Stimulated activated CD4-positive, alpha-beta T cell treated with anti-CD3 and anti-CD28 coated beads, TNF-alpha, amount 100 ng/mL, for 4 hours (primary cell): ENCODE data around the gene UTF1.

Source experiments
- DNase-seq, 3 experiments: peaks; one replicate each; pipeline ENCODE4 v3.0.0-alpha.2; 2020; ENCODE audit warnings: low read depth in 3 of 3

Gene UTF1, protein sequence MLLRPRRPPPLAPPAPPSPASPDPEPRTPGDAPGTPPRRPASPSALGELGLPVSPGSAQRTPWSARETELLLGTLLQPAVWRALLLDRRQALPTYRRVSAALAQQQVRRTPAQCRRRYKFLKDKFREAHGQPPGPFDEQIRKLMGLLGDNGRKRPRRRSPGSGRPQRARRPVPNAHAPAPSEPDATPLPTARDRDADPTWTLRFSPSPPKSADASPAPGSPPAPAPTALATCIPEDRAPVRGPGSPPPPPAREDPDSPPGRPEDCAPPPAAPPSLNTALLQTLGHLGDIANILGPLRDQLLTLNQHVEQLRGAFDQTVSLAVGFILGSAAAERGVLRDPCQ

DNA sequence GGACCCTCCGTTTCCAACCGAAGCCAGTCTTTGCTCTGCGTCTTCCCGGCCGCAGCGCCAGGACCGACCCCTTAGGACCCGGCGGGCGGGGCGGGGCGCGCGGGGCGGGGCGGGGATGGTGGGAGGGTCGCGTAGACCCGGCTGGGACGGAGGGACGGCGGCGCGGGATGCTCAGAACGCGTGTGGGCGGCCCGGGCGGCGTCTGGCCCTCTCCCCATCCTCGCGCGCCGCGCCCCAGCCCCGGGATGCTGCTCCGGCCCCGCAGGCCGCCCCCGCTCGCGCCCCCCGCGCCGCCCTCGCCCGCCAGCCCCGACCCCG is at the start of gene UTF1:
Gene UTF1 (plus strand): TSS at position 174 of the 318 bp plus-strand sequence. CDS start 72 bp downstream, at position 246.
- DNase-seq: no peak

DNA sequence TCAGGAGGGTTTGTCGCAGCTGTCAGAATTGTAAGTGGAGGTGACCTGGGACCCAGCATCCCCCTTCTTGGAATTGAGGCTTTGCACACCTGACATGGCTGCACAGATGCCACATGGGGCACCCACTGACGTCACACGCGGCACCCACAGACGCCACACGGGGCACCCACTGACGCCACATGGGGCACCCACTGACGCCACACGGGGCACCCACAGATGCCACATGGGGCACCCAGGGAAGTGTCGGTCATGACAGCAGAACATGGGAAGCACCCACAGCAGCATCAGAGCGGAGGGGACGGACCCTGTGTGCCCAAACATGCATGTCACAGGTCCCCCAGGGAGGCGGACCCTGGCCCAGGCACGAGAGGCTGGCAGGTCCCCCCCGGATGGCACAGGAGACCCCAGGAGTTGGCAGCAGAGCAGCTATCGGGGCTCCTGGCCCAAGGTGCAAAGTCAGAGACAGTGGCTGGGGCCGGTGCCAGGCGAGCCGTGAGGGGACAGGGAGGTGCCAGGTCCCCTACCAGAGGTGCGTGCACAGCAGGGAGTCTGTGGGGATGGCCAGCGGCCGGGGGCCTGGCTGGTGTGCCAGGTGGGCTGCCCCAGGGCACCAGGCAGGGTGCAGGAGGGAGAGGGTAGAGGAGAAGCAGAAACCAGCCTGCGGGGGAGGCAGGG is 48.9 kb upstream of the UTF1 start:
- no peak for DNase-seq

DNA sequence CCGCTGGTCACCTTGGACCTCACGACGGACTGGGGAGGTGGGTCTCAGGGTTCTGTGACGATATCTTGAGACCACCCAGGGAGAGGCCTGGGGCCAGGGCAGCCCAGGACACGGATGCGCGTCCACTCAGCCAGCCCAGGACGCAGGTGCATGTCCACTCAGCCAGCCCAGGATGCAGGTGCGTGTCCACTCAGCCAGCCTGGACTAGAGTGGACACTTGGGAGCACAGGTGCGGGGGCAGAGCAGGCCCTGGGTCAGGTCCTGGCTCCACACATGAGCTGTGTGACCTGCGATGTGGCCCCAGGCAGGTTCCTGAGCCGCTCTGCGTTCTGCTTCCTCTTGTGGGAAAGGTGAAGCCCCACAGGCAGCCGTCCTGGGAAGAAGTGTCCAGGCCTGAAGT is 47.8 kb upstream of the UTF1 start:
- no peak for DNase-seq

DNA sequence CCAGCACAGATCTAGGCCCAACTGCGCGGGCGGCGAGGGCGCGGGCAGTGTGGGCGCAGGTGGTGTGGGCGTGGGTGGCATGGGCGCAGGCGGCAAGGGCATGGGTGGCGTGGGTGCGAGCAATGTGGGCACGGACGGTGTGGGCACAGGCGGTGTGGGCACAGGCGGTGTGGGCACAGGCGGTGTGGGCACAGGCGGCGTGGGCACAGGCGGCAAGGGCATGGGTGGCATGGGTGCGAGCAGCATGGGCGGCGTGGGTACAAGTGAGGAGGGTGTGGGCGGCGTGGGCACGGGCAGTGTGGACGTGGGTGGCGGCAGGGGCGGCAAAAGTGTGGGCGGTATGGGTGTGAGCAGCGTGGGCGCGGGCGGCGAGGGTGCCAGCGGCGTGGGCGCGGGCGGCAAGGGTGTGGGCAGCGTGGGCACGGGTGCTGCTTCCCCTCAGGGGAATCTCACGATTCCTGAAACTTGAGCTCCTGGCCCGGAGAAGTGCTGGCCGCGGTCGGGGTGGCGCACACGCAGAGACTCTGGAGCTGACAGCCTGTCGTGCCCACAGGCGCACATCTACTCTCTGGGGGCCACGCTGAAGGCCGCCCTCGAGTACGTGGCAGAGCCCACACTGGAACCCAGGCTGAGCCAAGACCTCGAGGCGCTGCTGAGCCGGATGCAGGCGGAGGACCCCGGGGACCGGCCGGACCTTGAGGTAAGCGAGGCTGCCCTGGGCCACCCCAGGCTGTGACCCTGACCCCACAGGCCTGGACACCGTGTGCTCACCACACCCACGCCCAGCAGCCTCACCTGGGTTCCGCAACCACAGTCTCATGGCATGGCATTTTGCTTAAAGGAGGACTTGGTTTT is 47.0 kb upstream of the UTF1 start:
- no peak for DNase-seq

DNA sequence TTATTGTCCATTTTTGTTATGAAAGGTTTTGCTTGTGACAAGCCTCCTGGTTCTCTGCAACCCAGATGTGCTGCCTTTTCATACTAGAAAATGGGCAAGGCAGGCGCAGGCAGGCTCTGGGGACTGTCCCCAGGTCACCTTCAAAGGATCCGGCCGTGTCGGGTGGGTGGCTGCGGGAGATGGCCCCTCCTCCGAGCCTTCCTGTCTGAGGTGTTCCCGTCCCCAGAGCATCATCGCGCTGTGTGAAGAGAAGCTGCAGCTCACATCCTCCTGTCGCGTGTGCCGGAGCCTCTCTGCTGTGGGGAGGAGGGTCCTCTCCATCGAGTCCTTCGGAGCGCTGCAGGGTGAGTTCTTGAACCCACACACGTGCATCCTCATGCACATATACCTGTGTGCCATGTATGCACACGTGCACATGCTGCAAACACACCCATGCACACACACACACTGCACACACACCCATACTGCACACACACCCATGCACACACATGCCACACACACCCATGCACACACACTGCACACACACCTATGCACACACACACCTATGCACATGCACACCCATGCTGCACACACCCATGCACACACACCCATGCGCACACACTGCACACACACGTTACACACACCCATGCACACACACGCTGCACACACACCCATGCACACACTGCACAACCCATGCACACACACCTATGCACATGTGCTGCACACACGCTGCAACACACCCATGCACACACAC is 46.2 kb upstream of the UTF1 start:
- no peak for DNase-seq

DNA sequence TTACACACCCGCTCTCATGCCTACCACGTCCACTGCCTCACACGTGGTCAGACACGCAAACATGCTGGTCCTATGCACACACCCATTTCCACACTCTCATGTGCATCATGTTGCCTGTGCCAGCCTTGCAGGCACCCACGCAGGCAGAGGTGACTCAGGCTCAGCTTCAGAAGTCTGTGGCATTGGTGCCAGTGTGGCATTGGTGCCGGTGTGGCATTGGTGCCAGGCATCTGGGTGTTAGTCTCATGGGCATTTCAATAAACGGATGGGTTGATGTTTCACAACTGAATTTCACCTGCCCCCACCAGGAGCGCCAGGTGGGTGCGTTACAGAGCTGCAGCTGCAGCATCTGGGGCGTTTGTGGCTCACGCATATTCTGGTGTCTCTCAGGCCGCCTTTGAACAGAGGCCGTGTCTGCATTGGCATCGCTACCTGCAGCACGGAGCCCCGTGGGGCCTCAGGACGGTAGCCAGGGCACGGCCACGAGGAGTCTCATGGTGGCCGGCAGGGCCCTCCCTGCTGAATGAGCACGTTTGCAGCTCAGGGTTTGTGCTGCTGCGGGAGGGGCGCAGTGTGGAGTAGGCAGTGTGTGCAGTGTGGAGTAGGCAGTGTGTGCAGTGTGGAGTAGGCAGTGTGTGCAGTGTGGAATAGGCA is 45.3 kb upstream of the UTF1 start:
- no peak for DNase-seq

DNA sequence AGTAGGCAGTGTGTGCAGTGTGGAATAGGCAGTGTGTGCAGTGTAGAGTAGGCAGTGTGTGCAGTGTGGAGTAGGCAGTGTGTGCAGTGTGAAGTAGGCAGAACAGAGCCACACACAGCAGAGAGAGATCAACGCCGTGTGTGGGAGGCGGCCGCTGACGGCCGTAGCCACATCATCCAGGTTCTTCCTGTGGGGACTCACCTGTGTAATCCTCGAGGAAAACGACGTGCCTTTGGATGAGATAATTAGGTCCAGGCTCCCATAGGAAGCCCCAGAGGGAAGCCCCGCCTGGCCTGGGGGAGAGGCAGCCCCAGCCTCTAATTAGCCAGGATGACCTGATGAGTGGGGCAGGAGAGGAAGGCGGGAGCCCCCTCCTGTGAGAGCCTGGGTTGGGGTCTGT is 44.6 kb upstream of the UTF1 start:
- DNase-seq: no peak

DNA sequence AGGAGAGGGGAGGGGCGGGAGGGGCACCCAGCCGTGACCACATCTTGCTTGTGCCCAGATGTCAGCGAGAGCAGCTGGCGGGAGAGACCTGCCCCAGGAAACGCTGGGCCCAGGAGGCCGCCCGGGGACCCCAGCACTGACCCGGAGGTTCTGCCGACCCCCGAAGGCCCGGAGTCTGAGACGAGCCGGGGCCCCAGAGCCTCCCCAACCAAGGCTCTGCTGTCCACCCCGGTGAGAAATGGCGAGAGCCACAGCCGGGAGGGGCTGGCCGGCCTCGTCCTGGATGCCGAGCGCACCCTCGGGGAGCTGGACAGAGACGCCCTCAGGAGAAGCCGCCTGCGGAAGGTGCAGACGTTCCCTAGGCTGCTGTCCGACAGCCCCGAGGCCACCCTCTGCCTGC is 44.1 kb upstream of the UTF1 start:
- no peak for DNase-seq

DNA sequence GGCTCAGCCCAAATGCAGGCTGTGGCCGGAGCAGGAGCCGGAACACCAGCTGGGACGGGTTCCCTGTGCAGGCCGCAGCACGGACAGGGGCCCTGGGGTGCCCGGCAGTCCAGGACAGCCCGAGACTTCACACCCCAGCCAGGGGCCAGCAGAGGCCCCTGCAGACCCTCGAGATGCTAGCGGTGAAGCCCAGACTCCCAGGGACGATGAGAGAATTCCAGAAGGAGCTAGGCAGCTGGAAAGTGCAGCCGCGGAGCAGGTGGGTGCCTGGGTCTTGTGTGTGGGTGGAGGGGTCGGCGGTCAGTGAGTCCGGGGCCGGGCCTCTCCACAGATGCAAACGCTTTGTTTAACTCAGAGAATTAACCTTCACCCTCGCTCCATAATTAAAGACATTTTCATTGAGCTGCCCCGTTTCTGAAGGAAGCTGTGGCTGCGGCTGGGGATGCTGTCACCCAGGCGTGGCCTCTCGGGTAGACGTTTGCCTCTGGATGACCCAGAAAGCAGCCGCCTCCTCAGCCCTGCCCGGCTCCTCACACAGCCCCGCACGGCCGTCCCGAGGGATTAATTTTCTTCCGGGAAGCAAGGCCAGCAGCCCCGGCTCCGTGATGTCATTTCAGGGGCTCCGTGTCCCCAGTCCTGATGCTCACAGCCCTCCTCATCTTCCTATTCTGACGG is 43.5 kb upstream of the UTF1 start:
- DNase-seq: no peak

DNA sequence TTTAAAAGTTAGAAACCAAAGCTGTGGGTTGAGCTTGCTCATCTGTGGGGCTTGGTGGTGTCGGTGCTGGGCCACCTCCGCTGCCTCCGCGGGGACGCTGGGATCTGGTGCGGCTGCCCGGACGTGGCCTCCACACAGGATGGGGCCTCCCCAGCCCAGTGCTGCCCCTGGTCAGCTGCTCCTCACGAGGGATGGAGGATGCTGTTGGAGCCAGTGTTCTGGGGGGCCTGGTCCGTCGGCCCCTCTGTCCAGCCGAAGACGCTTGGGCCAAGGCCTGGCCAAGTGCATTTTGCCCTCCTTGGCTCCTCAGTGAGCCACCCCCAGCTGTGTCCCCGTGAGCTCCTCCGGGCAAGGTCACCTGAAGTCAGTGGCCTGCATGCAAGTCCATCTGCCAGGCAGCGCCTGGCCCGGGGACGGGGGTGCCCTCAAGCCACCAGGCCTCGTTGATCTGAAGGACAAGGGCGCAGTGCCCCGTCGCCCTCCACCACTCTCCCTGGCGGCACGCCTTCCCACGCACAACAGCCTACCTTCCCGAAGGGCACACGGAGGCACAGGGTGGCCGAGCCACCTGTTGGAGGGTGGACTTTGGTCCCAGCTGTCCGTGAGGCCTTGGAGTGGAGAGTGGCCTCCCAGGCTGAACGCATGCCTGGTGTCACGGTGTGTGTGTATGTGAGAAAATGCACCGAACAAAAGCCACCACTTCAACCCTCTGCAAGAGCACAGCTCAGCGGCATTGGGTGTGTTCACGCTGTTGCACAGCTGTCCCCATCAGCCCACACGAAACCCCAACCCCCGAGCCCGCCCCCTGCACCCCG is 42.7 kb upstream of the UTF1 start:
- no peak for DNase-seq

DNA sequence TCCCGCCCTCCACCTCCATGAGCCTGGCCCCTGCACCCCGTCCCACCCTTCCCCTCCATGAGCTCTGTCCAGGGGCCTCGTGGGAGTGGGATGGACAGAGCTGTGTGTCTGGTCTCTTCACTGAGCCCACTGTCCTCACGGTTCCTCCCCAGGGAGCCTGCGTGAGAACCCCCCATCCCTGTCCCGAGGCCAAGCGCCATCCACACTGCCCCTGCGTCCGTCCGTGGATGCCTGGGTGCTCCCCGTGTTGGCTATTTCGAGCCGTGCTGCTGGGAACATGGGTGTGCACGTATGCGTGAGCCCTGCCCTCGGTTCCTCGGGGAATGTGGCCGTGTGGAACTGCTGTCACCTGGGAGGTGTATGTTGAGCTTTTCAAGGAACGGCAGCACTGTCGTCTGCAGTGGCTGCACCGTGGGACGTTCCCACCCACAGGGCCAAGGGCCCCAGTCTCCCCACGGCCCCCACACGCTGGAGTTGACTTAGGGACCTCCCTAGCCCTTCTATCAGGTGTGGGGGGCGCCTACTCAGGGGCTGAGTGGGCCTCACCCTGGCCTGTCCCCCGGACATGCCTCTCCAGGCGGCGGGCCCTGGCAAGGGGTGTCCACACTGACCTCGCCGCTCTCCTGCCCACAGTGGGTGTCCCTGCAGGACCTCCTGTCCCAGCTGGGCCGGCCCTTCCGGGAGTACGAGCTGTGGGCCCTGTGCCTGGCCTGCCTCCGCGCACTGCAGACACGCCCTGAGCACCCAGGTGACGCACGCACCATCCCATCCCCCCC is 41.9 kb upstream of the UTF1 start:
- DNase-seq: no peak

DNA sequence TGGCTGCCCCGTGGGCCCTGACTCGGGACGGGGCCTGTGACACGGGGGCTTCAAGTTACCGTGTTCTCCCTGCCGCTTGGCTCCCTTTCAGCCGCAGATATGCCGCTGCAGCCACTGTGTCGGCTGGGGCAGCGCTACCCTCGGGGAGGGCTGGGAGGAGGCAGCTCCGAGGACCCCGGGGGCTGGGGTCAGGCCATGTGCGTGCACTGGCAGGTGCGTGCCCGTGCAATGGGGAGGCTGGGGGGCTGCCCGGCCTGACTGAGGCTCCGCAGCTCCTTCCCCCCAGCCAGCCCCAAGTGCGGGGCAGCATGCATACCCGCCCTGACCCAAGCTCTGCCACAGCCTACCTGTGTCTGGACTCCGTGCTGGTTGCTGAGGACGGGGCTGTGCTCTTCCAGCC is 40.8 kb upstream of the UTF1 start:
- no peak for DNase-seq

DNA sequence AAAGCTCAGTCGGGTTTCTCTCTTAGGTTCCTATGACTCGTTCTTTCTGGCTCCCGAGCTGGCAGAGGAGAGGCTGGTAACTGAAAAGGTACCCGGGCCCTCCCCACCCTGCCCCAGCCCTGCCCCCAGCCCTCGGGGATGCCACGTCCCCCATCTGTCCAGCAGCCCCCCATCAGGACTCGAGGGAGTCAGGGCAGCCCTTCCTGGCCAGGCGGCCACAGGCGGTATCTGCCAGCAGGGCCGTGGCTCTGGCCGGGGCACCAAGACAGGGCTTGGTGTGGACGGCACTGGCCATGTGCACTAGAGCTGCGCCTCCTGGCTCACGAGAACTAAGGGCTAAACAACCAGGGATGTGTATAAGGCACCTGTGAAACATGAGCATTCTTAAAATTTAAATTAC is 40.3 kb upstream of the UTF1 start:
- DNase-seq: no peak

DNA sequence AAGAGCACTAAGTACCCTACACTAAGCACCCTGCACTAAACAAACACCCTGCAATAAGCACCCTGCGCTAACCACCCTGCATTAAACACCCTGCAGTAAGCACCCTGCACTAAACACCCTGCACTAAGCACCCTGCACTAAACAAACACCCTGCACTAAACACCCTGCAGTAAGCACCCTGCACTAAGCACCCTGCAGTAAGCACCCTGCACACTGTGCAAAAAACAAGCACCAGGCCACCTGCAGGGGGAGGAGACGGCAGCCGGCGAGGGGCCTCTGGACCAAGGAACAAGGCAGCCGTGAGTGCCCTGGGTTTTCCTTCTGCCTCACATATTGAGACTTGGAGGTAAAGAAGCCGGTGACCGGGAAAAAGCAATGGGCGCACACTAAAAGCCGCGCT is 39.8 kb upstream of the UTF1 start:
- DNase-seq: no peak

DNA sequence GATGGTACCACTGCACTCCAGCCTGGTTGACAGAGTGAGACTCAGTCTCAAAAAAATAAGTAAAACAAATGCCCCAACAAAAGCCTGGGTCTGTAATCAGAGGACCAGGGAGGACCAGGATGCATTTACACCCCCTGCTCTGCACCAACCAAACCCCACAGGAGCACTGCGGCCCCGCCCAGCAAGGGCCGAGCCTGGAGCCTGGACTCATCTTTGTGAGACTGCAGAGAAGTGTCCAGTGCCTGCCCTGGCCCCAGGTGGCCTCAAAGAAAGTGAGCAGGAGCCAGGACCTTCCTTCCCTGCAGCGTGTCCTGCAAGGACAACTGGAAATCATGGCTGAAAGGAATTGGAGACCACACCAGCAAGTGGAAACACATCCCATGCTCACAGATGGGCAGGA is 38.4 kb upstream of the UTF1 start:
- no peak for DNase-seq

DNA sequence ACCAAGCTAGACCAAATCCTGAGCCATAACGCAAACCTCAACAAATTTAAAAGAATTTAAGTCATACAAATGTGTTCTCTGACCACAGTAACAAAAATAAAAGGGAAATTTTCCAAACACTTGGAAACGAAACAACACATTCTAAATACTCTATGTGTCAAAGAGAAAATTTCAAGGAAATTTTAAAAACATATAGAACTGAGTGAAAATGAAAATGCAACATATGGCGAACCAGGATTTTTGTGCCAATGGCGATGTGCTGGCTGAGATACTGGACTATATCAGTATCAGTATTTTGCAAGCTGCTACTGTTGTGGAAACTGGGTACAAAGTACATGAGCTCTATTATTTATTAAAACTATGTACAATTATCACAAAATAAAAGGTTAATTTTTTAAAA is 35.9 kb upstream of the UTF1 start:
- DNase-seq: no peak

DNA sequence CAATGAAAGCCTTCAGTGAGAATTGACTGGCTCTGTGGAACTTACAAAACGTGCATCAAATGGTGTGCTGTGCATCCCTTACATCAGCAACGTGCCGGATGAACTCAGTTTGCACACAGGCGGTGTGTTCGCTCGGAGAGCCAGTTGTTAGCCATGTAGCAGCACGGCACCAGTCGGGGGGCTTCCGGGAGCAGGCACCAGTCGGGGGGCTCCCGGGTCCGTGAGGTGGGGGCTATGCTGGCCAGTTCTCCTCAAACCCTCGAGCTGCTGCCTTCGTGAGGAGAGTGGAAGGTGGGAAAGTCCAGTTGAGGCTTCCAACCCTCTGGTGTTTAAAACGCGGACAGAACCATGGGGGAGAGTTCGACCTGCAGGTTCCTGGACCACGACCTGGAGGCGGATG is 34.9 kb upstream of the UTF1 start:
- DNase-seq: no peak

DNA sequence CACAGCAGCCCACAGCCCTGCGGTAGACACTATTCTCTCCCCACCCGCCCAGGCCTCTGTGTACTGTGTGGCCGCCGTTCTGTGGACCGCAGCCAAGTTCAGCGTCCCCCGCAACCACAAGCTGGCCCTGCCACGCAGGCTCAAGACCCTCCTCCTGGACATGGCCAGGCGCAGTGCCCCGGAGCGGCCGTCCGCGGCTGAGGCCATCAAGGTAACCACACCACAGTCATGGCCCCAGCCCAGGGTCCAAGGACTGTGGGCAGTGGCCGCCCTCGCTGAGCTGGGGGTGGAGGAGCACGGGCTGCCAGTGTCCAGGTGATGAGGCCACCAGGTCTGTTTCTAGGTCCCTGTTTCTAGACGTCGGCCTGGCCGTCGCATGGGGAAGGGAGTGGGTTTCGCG is 34.4 kb upstream of the UTF1 start:
- no peak for DNase-seq

DNA sequence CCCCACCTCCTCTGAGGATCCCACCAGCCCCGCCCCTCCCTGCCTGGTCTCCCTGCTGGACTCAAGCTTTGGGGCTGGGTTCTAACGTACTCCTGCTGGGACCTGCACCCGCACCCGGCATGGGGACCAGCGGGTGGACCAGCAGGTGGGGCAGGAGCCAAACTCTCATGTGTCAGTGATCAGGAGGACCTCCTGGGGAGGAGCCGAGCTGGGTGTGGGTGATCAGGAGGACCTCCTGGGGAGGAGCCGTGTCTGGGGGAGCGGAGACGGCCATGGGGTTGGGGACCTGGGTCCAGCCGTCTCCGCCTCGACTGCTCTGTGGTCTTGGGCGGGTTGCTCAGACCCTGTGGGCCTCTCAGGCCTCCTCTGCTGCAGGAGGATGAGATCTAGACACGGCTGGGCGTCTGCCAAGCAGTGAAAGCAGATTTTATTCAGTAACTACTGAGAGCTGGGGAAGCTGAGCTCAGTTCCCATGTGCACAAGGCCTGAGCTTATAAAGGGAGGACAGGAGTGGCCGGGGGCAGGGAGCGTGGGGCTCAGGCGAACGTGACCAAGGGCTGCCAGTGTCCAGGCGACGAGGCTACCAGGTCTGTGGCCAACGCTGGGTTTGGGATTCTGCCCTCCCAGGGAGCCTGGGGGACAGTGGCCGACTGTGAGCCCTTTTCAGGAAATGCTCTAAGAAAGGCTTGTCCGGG is 33.6 kb upstream of the UTF1 start:
- DNase-seq: no peak
